Measurements from ENCODE around the gene NSMCE1.
"Not testable (repeated sequence)": the region's sequence is repeated elsewhere in the genome, so short reads cannot be mapped to it uniquely, and the experiment has no call there.

NSMCE1 gene

GRCh38 chr16:27251541-27252205 is 16.9 kb downstream of the NSMCE1 start:
- TF ChIP-seq POLR2A (IDR thresholded peaks at IDR 0.05; ENCODE audit: low read length) = no peak
- TF ChIP-seq GATA1 (IDR thresholded peaks at IDR 0.05; ENCODE audit: low read depth, low read length) = no peak
- DNase-seq = no peak

GRCh38 chr16:27248886-27249285 is 19.7 kb downstream of the NSMCE1 start:
- not testable (repeated sequence) for DNase-seq

GRCh38 chr16:27248036-27248435 is 20.5 kb downstream of the NSMCE1 start:
- TF ChIP-seq GATA1 (IDR thresholded peaks at IDR 0.05; ENCODE audit: low read depth, low read length) = no peak
- TF ChIP-seq POLR2A (IDR thresholded peaks at IDR 0.05; ENCODE audit: low read length) = no peak
- no peak for DNase-seq

GRCh38 chr16:27247076-27247475 is 21.5 kb downstream of the NSMCE1 start:
- not testable (repeated sequence) for DNase-seq

- TF ChIP-seq POLR2A (IDR thresholded peaks at IDR 0.05; ENCODE audit: low read length) = no peak
- DNase-seq = no peak
Measured at GRCh38 chr16:27246439-27246838, 22.1 kb downstream of the NSMCE1 start.

GRCh38 chr16:27245276-27246172 is 23.0 kb downstream of the NSMCE1 start:
- DNase-seq = peak; percentile 51 to 57
- TF ChIP-seq POLR2A (IDR thresholded peaks at IDR 0.05; ENCODE audit: low read length) = peak; percentile 61
- TF ChIP-seq GATA1 (IDR thresholded peaks at IDR 0.05; ENCODE audit: low read depth, low read length) = no peak

- TF ChIP-seq GATA1 (IDR thresholded peaks at IDR 0.05; ENCODE audit: low read depth, low read length) (no peak), POLR2A (IDR thresholded peaks at IDR 0.05; ENCODE audit: low read length) (no peak)
- DNase-seq = no peak
Measured at GRCh38 chr16:27244363-27244755, 24.2 kb downstream of the NSMCE1 start.

GRCh38 chr16:27243725-27244362 is 24.7 kb downstream of the NSMCE1 start:
- no peak for DNase-seq
- TF ChIP-seq POLR2A (IDR thresholded peaks at IDR 0.05; ENCODE audit: low read length) (peak; percentile 21), GATA1 (IDR thresholded peaks at IDR 0.05; ENCODE audit: low read depth, low read length) (no peak)

- no peak for DNase-seq
- no peak for TF ChIP-seq GATA1 (IDR thresholded peaks at IDR 0.05; ENCODE audit: low read depth, low read length)
- peak; percentile 63 for TF ChIP-seq POLR2A (IDR thresholded peaks at IDR 0.05; ENCODE audit: low read length)
Measured at GRCh38 chr16:27242868-27243590, 25.5 kb downstream of the NSMCE1 start.

GRCh38 chr16:27242398-27242797 is 26.2 kb downstream of the NSMCE1 start:
- TF ChIP-seq GATA1 (IDR thresholded peaks at IDR 0.05; ENCODE audit: low read depth, low read length) (no peak), POLR2A (IDR thresholded peaks at IDR 0.05; ENCODE audit: low read length) (no peak)
- DNase-seq = no peak

- no peak for TF ChIP-seq POLR2A (IDR thresholded peaks at IDR 0.05; ENCODE audit: low read length)
- no peak for TF ChIP-seq GATA1 (IDR thresholded peaks at IDR 0.05; ENCODE audit: low read depth, low read length)
- no peak for DNase-seq
Measured at GRCh38 chr16:27241658-27242057, 26.9 kb downstream of the NSMCE1 start.

GRCh38 chr16:27240948-27241531 is 27.5 kb downstream of the NSMCE1 start:
- no peak for DNase-seq
- no peak for TF ChIP-seq GATA1 (IDR thresholded peaks at IDR 0.05; ENCODE audit: low read depth, low read length)
- TF ChIP-seq POLR2A (IDR thresholded peaks at IDR 0.05; ENCODE audit: low read length) = no peak

- DNase-seq = no peak
- no peak for TF ChIP-seq POLR2A (IDR thresholded peaks at IDR 0.05; ENCODE audit: low read length)
- TF ChIP-seq GATA1 (IDR thresholded peaks at IDR 0.05; ENCODE audit: low read depth, low read length) = no peak
Measured at GRCh38 chr16:27239906-27240655, 28.5 kb downstream of the NSMCE1 start.
